HG03575 (cell line): ENCODE results near the gene PTS.
"Not testable (repeated sequence)": the region's sequence is repeated elsewhere in the genome, so short reads cannot be mapped to it uniquely, and the experiment has no call there.

Experiments
- ATAC-seq: cut with Tn5 transposase; IDR thresholded peaks from one replicate; pipeline ENCODE4 v1.9.1; 2021; ENCODE audit not compliant: unreplicated experiment, insufficient number of reproducible peaks, low FRiP score; ENCODE audit errors: extremely low read depth

The PTS gene

GRCh38 chr11:112226062-112226830 is at the start of gene PTS:
Gene PTS (plus strand): TSS chr11:112226428. CDS start chr11:112226444, 16 bp downstream.
- peak; percentile 85 for ATAC-seq

- no peak for ATAC-seq
Measured at GRCh38 chr11:112177589-112177988, 48.6 kb upstream of the PTS start.

GRCh38 chr11:112178428-112178827 is 47.8 kb upstream of the PTS start:
- ATAC-seq: no peak

- ATAC-seq: no peak
Measured at GRCh38 chr11:112178936-112179335, 47.3 kb upstream of the PTS start.

GRCh38 chr11:112179601-112180000 is 46.6 kb upstream of the PTS start:
- no peak for ATAC-seq

GRCh38 chr11:112182867-112183266 is 43.4 kb upstream of the PTS start:
- no peak for ATAC-seq

GRCh38 chr11:112185883-112186282 is 40.3 kb upstream of the PTS start:
- ATAC-seq: no peak

- ATAC-seq: no peak
Measured at GRCh38 chr11:112186304-112186703, 39.9 kb upstream of the PTS start.

GRCh38 chr11:112195113-112195512 is 31.1 kb upstream of the PTS start:
- ATAC-seq: not testable (repeated sequence)

- ATAC-seq: no peak
Measured at GRCh38 chr11:112195951-112196351, 30.3 kb upstream of the PTS start.

GRCh38 chr11:112196519-112197087 is 29.6 kb upstream of the PTS start:
- no peak for ATAC-seq

- not testable (repeated sequence) for ATAC-seq
Measured at GRCh38 chr11:112199101-112199500, 27.1 kb upstream of the PTS start.

- ATAC-seq: no peak
Measured at GRCh38 chr11:112200252-112200651, 26.0 kb upstream of the PTS start.

GRCh38 chr11:112206071-112206470 is 20.2 kb upstream of the PTS start:
- ATAC-seq: no peak

- ATAC-seq: no peak
Measured at GRCh38 chr11:112210890-112211289, 15.3 kb upstream of the PTS start.

GRCh38 chr11:112211536-112211935 is 14.7 kb upstream of the PTS start:
- no peak for ATAC-seq

GRCh38 chr11:112212290-112212689 is 13.9 kb upstream of the PTS start:
- ATAC-seq: no peak

- no peak for ATAC-seq
Measured at GRCh38 chr11:112212710-112213109, 13.5 kb upstream of the PTS start.

GRCh38 chr11:112213753-112214152 is 12.5 kb upstream of the PTS start:
- no peak for ATAC-seq

- ATAC-seq: no peak
Measured at GRCh38 chr11:112215621-112216020, 10.6 kb upstream of the PTS start.
